Neural progenitor cell (in vitro differentiated cells): ENCODE data around the gene RAET1L.

Experiments
- CTCF ChIP-seq: fragments of 200-600 bp; sonication (generic); IDR thresholded peaks from 2 replicates; pipeline ENCODE4 v1.5.1; 2017; ENCODE audit warnings: antibody characterized with exemption, mild to moderate bottlenecking
- EZH2 ChIP-seq: fragments of 200-600 bp; sonication (generic); IDR thresholded peaks from 2 replicates; pipeline ENCODE4 v1.6.1; 2017; ENCODE audit warnings: antibody characterized with exemption, mild to moderate bottlenecking, moderate library complexity
- EZH2phosphoT487 ChIP-seq: fragments of 200-600 bp; sonication (generic); IDR thresholded peaks from 2 replicates; pipeline ENCODE4 v1.6.1; 2017; ENCODE audit warnings: antibody characterized with exemption

GRCh38 chr6:150028799-150029198, 3.5 kb upstream of the RAET1L start:
- TF ChIP-seq CTCF (no peak), EZH2phosphoT487 (no peak), EZH2 (no peak)
